MM.1S (cell line): Measurements from ENCODE around the gene BAIAP3.

Source experiments
- CTCF ChIP-seq: fragments of 300-600 bp; sonication (generic); IDR thresholded peaks from 2 replicates; pipeline ENCODE4 v1.5.1; 2016; ENCODE audit warnings: antibody characterized with exemption, low read length, mixed read lengths
- EZH2 ChIP-seq: fragments of 300-600 bp; sonication (generic); optimal IDR thresholded peaks from 2 replicates; pipeline ENCODE3; 2017; ENCODE audit warnings: low read depth, mild to moderate bottlenecking, antibody characterized with exemption, low read length, mixed read lengths
- EZH2phosphoT487 ChIP-seq: fragments of 300-600 bp; sonication (generic); IDR thresholded peaks from 2 replicates; pipeline ENCODE4 v1.6.1; 2018; ENCODE audit warnings: antibody characterized with exemption, low read length

- no peak for TF ChIP-seq CTCF
- no peak for TF ChIP-seq EZH2
- no peak for TF ChIP-seq EZH2phosphoT487
Observed at GRCh38 chr16:1355591-1355990, 22.1 kb downstream of the BAIAP3 start.
